GM12878 (cell line): ENCODE results near the gene SLCO2A1. TPM values are rescaled to one million over a fixed set of nuclear protein-coding genes. Genes with fewer than 3 reads are reported as not detected.

Source experiments
- ATAC-seq: fragments of 200-7000 bp; cut with Tn5 transposase; 3 replicates; pipeline ENCODE4 v1.9.1; 2020; ENCODE audit warnings: mild to moderate bottlenecking, moderate library complexity
- BruUV-seq: library from RNA; stranded (reverse); fragments of 400-500 nt; replicated peaks from 2 replicates; lab custom pipeline; 2021; lab: Mats Ljungman, UMichigan
- CTCF ChIA-PET: fragments of 300-600 bp; sonication (Branson Sonifier 250); formaldehyde crosslinking; extraction: SDS; loops from one replicate; lab custom pipeline; 2021; ENCODE audit warnings: inconsistent platforms; lab: Yijun Ruan, JAX
- POLR2A ChIA-PET: fragments of 350-600 bp; formaldehyde crosslinking; extraction: SDS; loops from one replicate; lab custom pipeline; 2021; ENCODE audit warnings: inconsistent platforms; lab: Charles Lee
- RAD21 ChIA-PET: fragments of 300-600 bp; sonication (Branson Sonifier 250); formaldehyde crosslinking; loops from one replicate; lab custom pipeline; 2023; ENCODE audit warnings: antibody characterized with exemption; ENCODE audit not compliant: unreplicated experiment; lab: Charles Lee
- SMC1A ChIA-PET: fragments of 300-600 bp; sonication (Branson Sonifier 250); formaldehyde crosslinking; loops from one replicate; lab custom pipeline; 2023; ENCODE audit not compliant: unreplicated experiment, uncharacterized antibody; lab: Charles Lee
- DNase-seq: peaks from one replicate; pipeline ENCODE4 v3.0.0-alpha.2; 2011; ENCODE audit warnings: low read depth, low spot score
- FAIRE-seq: peaks from 3 replicates; lab custom pipeline; 2011; peaks lifted over from hg19 to GRCh38; lab: Jason Lieb, UNC
- H2AFZ ChIP-seq: 2 replicates; pipeline ENCODE4 v1.6.0; 2011; ENCODE audit warnings: low read depth, low read length, control low read depth; ENCODE audit not compliant: control insufficient read depth
- H3K27ac ChIP-seq: 2 replicates; pipeline ENCODE4 v1.5.1; 2011; ENCODE audit warnings: control low read depth; ENCODE audit not compliant: control insufficient read depth, insufficient read depth
- H3K27me3 ChIP-seq, 2 experiments: replicated peaks in 1 of 2; 2 replicates each; pipeline versions ENCODE4 v1.6.0 to v1.6.1; 2011; ENCODE audit warnings: low read length in 1 of 2; ENCODE audit not compliant: control insufficient read depth in 2 of 2, insufficient read depth in 2 of 2
- H3K36me3 ChIP-seq, 2 experiments: 2 replicates each; pipeline ENCODE4 v1.5.1; 2011; ENCODE audit warnings: low read length in 1 of 2; ENCODE audit not compliant: control insufficient read depth in 2 of 2, insufficient read depth in 2 of 2
- H3K4me1 ChIP-seq: 2 replicates; pipeline ENCODE4 v1.6.1; 2011; ENCODE audit warnings: mild to moderate bottlenecking, low read length, moderate library complexity, mixed read lengths; ENCODE audit not compliant: control insufficient read depth, insufficient read depth
- H3K4me2 ChIP-seq: 2 replicates; pipeline ENCODE4 v1.6.0; 2011; ENCODE audit warnings: control low read depth; ENCODE audit not compliant: control insufficient read depth, insufficient read depth
- H3K4me3 ChIP-seq: fragments of 200-600 bp; sonication (generic); 2 replicates; pipeline ENCODE4 v1.5.1; 2016
- H3K79me2 ChIP-seq: 2 replicates; pipeline ENCODE4 v1.6.0; 2011; ENCODE audit warnings: low read length; ENCODE audit not compliant: control insufficient read depth, insufficient read depth
- H3K9ac ChIP-seq: 2 replicates; pipeline ENCODE4 v1.8.0; 2011; ENCODE audit warnings: low read length, control low read depth, mixed read lengths; ENCODE audit not compliant: control insufficient read depth, insufficient read depth
- H3K9me3 ChIP-seq: replicated peaks from 3 replicates; pipeline ENCODE4 v1.5.1; 2011; ENCODE audit warnings: mild to moderate bottlenecking, low read length; ENCODE audit not compliant: control insufficient read depth, insufficient read depth
- H4K20me1 ChIP-seq: 2 replicates; pipeline ENCODE4 v1.6.0; 2011; ENCODE audit not compliant: control insufficient read depth, insufficient read depth
- ATF2 ChIP-seq: IDR thresholded peaks from 2 replicates; pipeline ENCODE4 v1.6.1; 2012; ENCODE audit warnings: low read length, inconsistent platforms
- EP300 ChIP-seq, 2 experiments: fragments of 150-350 bp in 1 of 2; IDR thresholded peaks; 2 replicates each; pipeline ENCODE4 v1.6.1; 2011 to 2012; ENCODE audit warnings: low read depth in 2 of 2, low read length in 2 of 2, borderline replicate concordance in 1 of 2, improper control_type of control experiment in 1 of 2, inconsistent platforms in 1 of 2; ENCODE audit not compliant: control insufficient read depth in 1 of 2
- GATAD2B ChIP-seq: fragments of 450-650 bp; conservative IDR thresholded peaks from 2 replicates; pipeline ENCODE4 v1.6.1; 2017; ENCODE audit warnings: low read depth, mild to moderate bottlenecking, moderate library complexity
- MEF2B ChIP-seq: fragments of 450-650 bp; IDR thresholded peaks from 2 replicates; pipeline ENCODE4 v1.6.1; 2018; ENCODE audit warnings: mild to moderate bottlenecking, moderate library complexity; ENCODE audit not compliant: partially characterized antibody, poor library complexity, severe bottlenecking
- MTA2 ChIP-seq: fragments of 450-650 bp; IDR thresholded peaks from 2 replicates; pipeline ENCODE4 v1.6.1; 2016; ENCODE audit warnings: low read depth, mild to moderate bottlenecking, moderate library complexity
- NR2C1 ChIP-seq: fragments of 450-650 bp; IDR thresholded peaks from 2 replicates; pipeline ENCODE4 v1.6.1; 2017; ENCODE audit warnings: antibody characterized with exemption, mild to moderate bottlenecking, moderate library complexity
- PML ChIP-seq: IDR thresholded peaks from 2 replicates; pipeline ENCODE4 v1.6.1; 2012; ENCODE audit warnings: low read length, inconsistent platforms
- POU2F2 ChIP-seq: IDR thresholded peaks from 3 replicates; pipeline ENCODE4 v1.6.1; 2011; ENCODE audit warnings: low read depth, mild to moderate bottlenecking, low read length, borderline replicate concordance
- RCOR1 ChIP-seq: conservative IDR thresholded peaks from 2 replicates; pipeline ENCODE4 v1.6.1; 2012; ENCODE audit warnings: low read depth, low read length, improper control_type of control experiment
- REST ChIP-seq: IDR thresholded peaks from 2 replicates; pipeline ENCODE4 v1.6.1; 2012; ENCODE audit warnings: mild to moderate bottlenecking, low read depth, low read length
- SUZ12 ChIP-seq: fragments of 200-600 bp; sonication (generic); IDR thresholded peaks from one replicate; pipeline ENCODE4 v1.6.1; 2018; ENCODE audit warnings: antibody characterized with exemption, mild to moderate bottlenecking; ENCODE audit not compliant: unreplicated experiment
- TARDBP ChIP-seq: IDR thresholded peaks from 2 replicates; pipeline ENCODE4 v1.6.1; 2016; ENCODE audit warnings: borderline replicate concordance
- TCF12 ChIP-seq: IDR thresholded peaks from 2 replicates; pipeline ENCODE4 v1.6.1; 2011; ENCODE audit warnings: low read depth, mild to moderate bottlenecking, low read length
- in situ Hi-C: fragments of 300-500 bp; cut with MboI; formaldehyde crosslinking; loops from 9 replicates; pipeline ENCODE4 v1.14.3; 2018; ENCODE audit warnings: mixed read lengths
- intact Hi-C: fragments of 100-400 bp; cut with micrococcal nuclease; formaldehyde crosslinking; loops from one replicate; pipeline ENCODE4 v1.14.2; 2022; ENCODE audit not compliant: unreplicated experiment
- polyA plus RNA-seq, 11 experiments: library from polyadenylated mRNA; depleted of rRNA in 4 of 11; unstranded in 6 of 11; stranded (reverse) in 5 of 11; fragments of >200 nt; fragmentation: Nextera tagmentation in 4 of 11; fragmentation: Illumina TruSeq in 1 of 11; extraction: Ambion mirVana in 4 of 11; extraction: Trizol in 1 of 11; gene quantifications; 1 replicate in 1 of 11; 2 replicates in 10 of 11; pipeline versions ENCODE4 v1.2.1 to v1.2.3, GENCODE V29; 2011 to 2016; ENCODE audit warnings: inconsistent platforms in 2 of 11, missing spikeins in 2 of 11, low read depth in 1 of 11
- total RNA-seq, 4 experiments: library from RNA; depleted of rRNA in 3 of 4; stranded (reverse); fragments of >200 nt in 3 of 4; fragmentation: Illumina TruSeq in 1 of 4; extraction: Trizol in 1 of 4; gene quantifications; 2 replicates each; pipeline versions ENCODE4 v1.2.1 to v1.2.3, GENCODE V29; 2013 to 2021
- TF ChIP-seq, protein P1 (sequence below): IDR thresholded peaks from 2 replicates; pipeline ENCODE4 v1.6.1; 2012; ENCODE audit warnings: low read depth, low read length, improper control_type of control experiment
- TF ChIP-seq, protein P2 (sequence below), 3 experiments: IDR thresholded peaks in 2 of 3; conservative IDR thresholded peaks in 1 of 3; 2 replicates each; pipeline ENCODE4 v1.5.1; 2011; ENCODE audit warnings: low read depth in 3 of 3, low read length in 3 of 3, mild to moderate bottlenecking in 3 of 3, control low read depth in 2 of 3, moderate library complexity in 2 of 3, inconsistent platforms in 1 of 3, mixed read lengths in 1 of 3; ENCODE audit not compliant: control insufficient read depth in 2 of 3, insufficient read depth in 1 of 3; ENCODE audit errors: extremely low read depth in 1 of 3

SLCO2A1 gene
- total and polyA plus RNA-seq, 10 of the 15 experiments (the other 5 are each of a cell fraction or from before 2014, with no cell fraction given) = 0.05 TPM; not detected in 9

GRCh38 chr3:133917144-133917543, 112.6 kb downstream of the SLCO2A1 start:
- Histone ChIP-seq H3K36me3 (no peaks in the 10 kb centered on the region), H4K20me1 (no peaks in the 10 kb centered on the region), H3K4me2 (no peak overlapping the region), H3K27ac (no peak overlapping the region), H3K9me3 (no peaks in the 10 kb centered on the region), H3K9ac (no peak overlapping the region), H3K4me3 (no peak overlapping the region), H3K79me2 (no peaks in the 10 kb centered on the region), H3K27me3 (peaks cover 0 to 6% of the 10 kb centered on the region in 2 experiments; a peak in 1 of 4 replicates), H3K4me1 (no peaks in the 10 kb centered on the region), H2AFZ (no peak overlapping the region)
- ChIA-PET POLR2A (no interaction called here), SMC1A (no interaction called here), CTCF (no interaction called here), RAD21 (no interaction called here)
- intact Hi-C loops (no loop called here), in situ Hi-C loops (no loop called here)
- TF ChIP-seq NR2C1 (no peak), POU2F2 (no peak), ATF2 (no peak), TARDBP (no peak), RCOR1 (no peak), MEF2B (no peak), EP300 (IDR thresholded peaks at IDR 0.05; ENCODE audit: borderline replicate concordance in 1 of 2, control insufficient read depth in 1 of 2, low read depth in 2 of 2, low read length in 2 of 2) (no peak), PML (no peak), SUZ12 (no peak), TCF12 (no peak), MTA2 (no peak), GATAD2B (no peak), REST (no peak)
- TF ChIP-seq, protein P1, sequence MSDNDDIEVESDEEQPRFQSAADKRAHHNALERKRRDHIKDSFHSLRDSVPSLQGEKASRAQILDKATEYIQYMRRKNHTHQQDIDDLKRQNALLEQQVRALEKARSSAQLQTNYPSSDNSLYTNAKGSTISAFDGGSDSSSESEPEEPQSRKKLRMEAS = no peak
- TF ChIP-seq, protein P2, sequence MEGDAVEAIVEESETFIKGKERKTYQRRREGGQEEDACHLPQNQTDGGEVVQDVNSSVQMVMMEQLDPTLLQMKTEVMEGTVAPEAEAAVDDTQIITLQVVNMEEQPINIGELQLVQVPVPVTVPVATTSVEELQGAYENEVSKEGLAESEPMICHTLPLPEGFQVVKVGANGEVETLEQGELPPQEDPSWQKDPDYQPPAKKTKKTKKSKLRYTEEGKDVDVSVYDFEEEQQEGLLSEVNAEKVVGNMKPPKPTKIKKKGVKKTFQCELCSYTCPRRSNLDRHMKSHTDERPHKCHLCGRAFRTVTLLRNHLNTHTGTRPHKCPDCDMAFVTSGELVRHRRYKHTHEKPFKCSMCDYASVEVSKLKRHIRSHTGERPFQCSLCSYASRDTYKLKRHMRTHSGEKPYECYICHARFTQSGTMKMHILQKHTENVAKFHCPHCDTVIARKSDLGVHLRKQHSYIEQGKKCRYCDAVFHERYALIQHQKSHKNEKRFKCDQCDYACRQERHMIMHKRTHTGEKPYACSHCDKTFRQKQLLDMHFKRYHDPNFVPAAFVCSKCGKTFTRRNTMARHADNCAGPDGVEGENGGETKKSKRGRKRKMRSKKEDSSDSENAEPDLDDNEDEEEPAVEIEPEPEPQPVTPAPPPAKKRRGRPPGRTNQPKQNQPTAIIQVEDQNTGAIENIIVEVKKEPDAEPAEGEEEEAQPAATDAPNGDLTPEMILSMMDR (IDR thresholded peaks at IDR 0.05 in 2 of 3, conservative IDR thresholded peaks at IDR 0.05 in 1 of 3; ENCODE audit: control insufficient read depth in 2 of 3, extremely low read depth in 1 of 3, insufficient read depth in 1 of 3, low read depth in 3 of 3, low read length in 3 of 3) = no peak
- BruUV-seq = no TSS peak
- ATAC-seq = no peak
- DNase-seq = no peak
- no peak for FAIRE-seq
